H9 (cell line): ENCODE results near the gene ALPG. TPM values are rescaled to one million over a fixed set of nuclear protein-coding genes. Genes with fewer than 3 reads are reported as not detected.

Source experiments
- DNase-seq: peaks from one replicate; pipeline ENCODE4 v3.0.0-alpha.2; 2017
- H2AFZ ChIP-seq: one replicate; pipeline ENCODE4 v1.6.1; 2013; ENCODE audit warnings: mild to moderate bottlenecking, low read length, control low read depth, moderate library complexity
- H2AK5ac ChIP-seq: 2 replicates; pipeline ENCODE4 v1.6.1; 2013; ENCODE audit warnings: low read length, control low read depth, mixed read lengths; ENCODE audit not compliant: insufficient read length
- H2BK120ac ChIP-seq: one replicate; pipeline ENCODE4 v1.6.1; 2013; ENCODE audit warnings: low read depth, mild to moderate bottlenecking, low read length, control low read depth, inconsistent platforms; ENCODE audit not compliant: poor library complexity, severe bottlenecking
- H2BK12ac ChIP-seq: 2 replicates; pipeline ENCODE4 v1.6.1; 2013; ENCODE audit warnings: low read length, control low read depth, mixed read lengths, low read depth; ENCODE audit not compliant: insufficient read length
- H2BK15ac ChIP-seq: 2 replicates; pipeline ENCODE4 v1.6.1; 2013; ENCODE audit warnings: low read depth, low read length, control low read depth
- H2BK20ac ChIP-seq: one replicate; pipeline ENCODE4 v1.6.1; 2013; ENCODE audit warnings: low read depth, mild to moderate bottlenecking, low read length, control low read depth, inconsistent platforms; ENCODE audit not compliant: poor library complexity, severe bottlenecking
- H2BK5ac ChIP-seq: 2 replicates; pipeline ENCODE4 v1.6.1; 2013; ENCODE audit warnings: low read length, control low read depth, mixed read lengths; ENCODE audit not compliant: insufficient read length
- H3K14ac ChIP-seq: 2 replicates; pipeline ENCODE4 v1.6.1; 2013; ENCODE audit warnings: low read length, control low read depth; ENCODE audit not compliant: insufficient read depth
- H3K18ac ChIP-seq: 2 replicates; pipeline ENCODE4 v1.6.1; 2013; ENCODE audit warnings: low read depth, mild to moderate bottlenecking, mixed read lengths, low read length, control low read depth; ENCODE audit not compliant: insufficient read length
- H3K23ac ChIP-seq: 2 replicates; pipeline ENCODE4 v1.6.1; 2013; ENCODE audit warnings: low read length, control low read depth, mixed read lengths, low read depth; ENCODE audit not compliant: insufficient read length
- H3K23me2 ChIP-seq: 2 replicates; pipeline ENCODE4 v1.6.1; 2013; ENCODE audit warnings: low read depth, mild to moderate bottlenecking, mixed read lengths, low read length, control low read depth; ENCODE audit not compliant: insufficient read length, poor library complexity, severe bottlenecking
- H3K27ac ChIP-seq: 2 replicates; pipeline ENCODE4 v1.5.1; 2013; ENCODE audit warnings: low read length, control low read depth, mixed read lengths, low read depth; ENCODE audit not compliant: insufficient read length
- H3K27me3 ChIP-seq: 2 replicates; pipeline ENCODE4 v1.6.1; 2013; ENCODE audit warnings: low read length, control low read depth, inconsistent platforms; ENCODE audit not compliant: insufficient read depth
- H3K4ac ChIP-seq: 2 replicates; pipeline ENCODE4 v1.6.1; 2013; ENCODE audit warnings: low read depth, mild to moderate bottlenecking, control low read depth, inconsistent platforms, low read length, moderate library complexity
- H3K4me1 ChIP-seq: 2 replicates; pipeline ENCODE4 v1.6.1; 2013; ENCODE audit warnings: low read length, control low read depth, inconsistent platforms; ENCODE audit not compliant: insufficient read depth
- H3K4me2 ChIP-seq: 2 replicates; pipeline ENCODE4 v1.6.1; 2013; ENCODE audit warnings: low read length, control low read depth, mixed read lengths; ENCODE audit not compliant: insufficient read length, insufficient read depth
- H3K56ac ChIP-seq: 2 replicates; pipeline ENCODE4 v1.6.1; 2013; ENCODE audit warnings: low read depth, mild to moderate bottlenecking, mixed read lengths, low read length, control low read depth; ENCODE audit not compliant: insufficient read length
- H3K79me1 ChIP-seq: 2 replicates; pipeline ENCODE4 v1.6.1; 2013; ENCODE audit warnings: low read depth, mild to moderate bottlenecking, moderate library complexity, low read length, control low read depth, inconsistent platforms; ENCODE audit not compliant: insufficient read depth, poor library complexity, severe bottlenecking
- H3K79me2 ChIP-seq: 2 replicates; pipeline ENCODE4 v1.6.1; 2013; ENCODE audit warnings: low read length, control low read depth, inconsistent platforms; ENCODE audit not compliant: insufficient read depth
- H3K9ac ChIP-seq: 2 replicates; pipeline ENCODE4 v1.6.1; 2013; ENCODE audit warnings: low read length, control low read depth, mixed read lengths; ENCODE audit not compliant: insufficient read length; ENCODE audit errors: extremely low read depth
- H3K9me3 ChIP-seq: one replicate; pipeline ENCODE4 v1.6.1; 2013; ENCODE audit warnings: low read depth, low read length, inconsistent platforms; ENCODE audit not compliant: control insufficient read depth
- H3T11ph ChIP-seq: one replicate; pipeline ENCODE4 v1.6.1; 2013; ENCODE audit warnings: mild to moderate bottlenecking, low read length, control low read depth, inconsistent platforms
- H4K20me1 ChIP-seq: one replicate; pipeline ENCODE4 v1.6.1; 2013; ENCODE audit not compliant: control insufficient read depth, insufficient read length, insufficient read depth
- H4K5ac ChIP-seq: 2 replicates; pipeline ENCODE4 v1.6.1; 2013; ENCODE audit warnings: low read depth, mild to moderate bottlenecking, mixed read lengths, low read length, control low read depth; ENCODE audit not compliant: insufficient read length
- H4K8ac ChIP-seq: replicated peaks from 2 replicates; pipeline ENCODE4 v1.6.1; 2013; ENCODE audit warnings: low read length, control low read depth, mixed read lengths, low read depth; ENCODE audit not compliant: insufficient read length
- H4K91ac ChIP-seq: 2 replicates; pipeline ENCODE4 v1.6.1; 2013; ENCODE audit warnings: low read depth, mild to moderate bottlenecking, moderate library complexity, mixed read lengths, low read length, control low read depth; ENCODE audit not compliant: insufficient read length
- H3K27ac Mint-ChIP-seq, 3 experiments: 2 replicates in 2 of 3; 3 replicates in 1 of 3; pipeline ENCODE4 v1.8.0; 2020 to 2021; ENCODE audit warnings: mixed read lengths in 3 of 3, mild to moderate bottlenecking in 1 of 3, moderate library complexity in 1 of 3
- H3K27me3 Mint-ChIP-seq: 2 replicates; pipeline ENCODE4 v1.8.0; 2021; ENCODE audit warnings: low read depth, mild to moderate bottlenecking, moderate library complexity, mixed read lengths
- H3K36me3 Mint-ChIP-seq, 3 experiments: 2 replicates in 2 of 3; 3 replicates in 1 of 3; pipeline ENCODE4 v1.8.0; 2020 to 2021; ENCODE audit warnings: low read depth in 3 of 3, mixed read lengths in 3 of 3; ENCODE audit not compliant: insufficient read depth in 1 of 3
- H3K4me1 Mint-ChIP-seq, 2 experiments: 2 replicates each; pipeline ENCODE4 v1.8.0; 2020; ENCODE audit warnings: mixed read lengths in 2 of 2
- H3K4me3 Mint-ChIP-seq, 2 experiments: 2 replicates in 1 of 2; 3 replicates in 1 of 2; pipeline ENCODE4 v1.8.0; 2020 to 2021; ENCODE audit warnings: mild to moderate bottlenecking in 2 of 2, mixed read lengths in 2 of 2, moderate library complexity in 1 of 2
- H3K9me3 Mint-ChIP-seq, 2 experiments: 2 replicates in 1 of 2; 3 replicates in 1 of 2; pipeline ENCODE4 v1.8.0; 2020; ENCODE audit warnings: mild to moderate bottlenecking in 2 of 2, mixed read lengths in 2 of 2, moderate library complexity in 1 of 2
- WGBS: extraction: QIAGEN DNeasy Blood & Tissue Kit; methylation state at CpG from one replicate; pipeline ENCODE4 v1.1.7; 2013; ENCODE audit warnings: missing lambda C conversion rate, low lambda C conversion rate, mixed read lengths; ENCODE audit not compliant: insufficient read length; ENCODE audit errors: extremely low coverage; 5-methylcytosine and 5-hydroxymethylcytosine counted together
- total RNA-seq: library from RNA; stranded (reverse); gene quantifications from 2 replicates; pipeline ENCODE4 v1.2.1, GENCODE V29; 2021
- TF ChIP-seq, protein P1 (sequence below): fragments of 200-600 bp; sonication (generic); conservative IDR thresholded peaks from 3 replicates; pipeline ENCODE4 v1.8.0; 2021; ENCODE audit warnings: antibody characterized with exemption, mild to moderate bottlenecking

Gene ALPG
- total RNA-seq, 1 experiment from 2014 or later, result 1.3 TPM

DNA sequence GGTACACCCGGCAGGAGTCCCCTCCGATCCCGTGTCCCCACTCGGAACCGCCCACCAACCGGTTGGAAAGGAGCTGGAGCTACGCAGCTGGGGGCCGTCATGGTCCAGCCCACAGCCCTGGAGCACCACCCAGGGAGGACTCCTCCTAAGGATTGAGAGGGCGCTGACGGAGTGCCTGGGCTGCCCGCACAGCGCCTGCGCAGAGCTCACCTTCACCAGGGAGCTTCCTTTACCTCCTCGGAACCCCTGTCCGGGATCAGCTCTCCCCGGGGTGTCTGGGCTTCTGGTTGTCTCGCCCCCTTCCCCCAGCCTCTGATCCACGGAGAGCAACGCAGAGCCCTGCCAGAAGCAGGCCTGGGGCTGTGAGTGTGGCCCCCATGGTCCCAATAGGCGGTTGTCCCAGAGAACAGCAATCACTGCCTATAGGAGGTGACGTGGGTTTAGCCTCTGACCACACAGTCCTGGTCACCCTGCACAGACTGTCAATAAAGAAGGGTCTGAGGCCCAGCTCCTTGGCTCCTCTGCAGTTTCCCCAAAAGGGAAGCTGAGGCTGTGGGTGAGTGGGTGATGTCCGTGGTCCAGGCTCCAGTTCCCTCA, 14.6 kb downstream of the ALPG start:
- no peaks in the 10 kb centered on the region for H3K9me3 ChIP-seq
- DNase-seq, result peak; percentile 74
- no peak overlapping the region for H3K23ac ChIP-seq
- peaks cover 28% of the 10 kb centered on the region; the same call in 1 of the 2 replicates for H3K27me3 ChIP-seq
- Mint-ChIP-seq H3K27me3 (peaks cover 53% of the 10 kb centered on the region), H3K4me1 (peaks cover 54 to 56% of the 10 kb centered on the region in 2 experiments), H3K4me3 (peak overlapping the region; percentile 68 to 84), H3K9me3 (peaks cover 14% of the 10 kb centered on the region in 2 experiments), H3K36me3 (peaks cover 9 to 50% (median 34%) of the 10 kb centered on the region in 3 experiments), H3K27ac (no peak overlapping the region; a peak in 1 of 7 replicates)
- H4K91ac ChIP-seq, result no peak overlapping the region
- H3K9ac ChIP-seq, result no peak overlapping the region
- no peaks in the 10 kb centered on the region for H3K79me1 ChIP-seq
- no peak overlapping the region for H2BK20ac ChIP-seq
- H3K79me2 ChIP-seq, result no peaks in the 10 kb centered on the region
- H3K14ac ChIP-seq, result peak overlapping the region; percentile 88
- no peak overlapping the region for H4K8ac ChIP-seq
- peak overlapping the region; percentile 36 for H3K18ac ChIP-seq
- TF ChIP-seq, protein P1, sequence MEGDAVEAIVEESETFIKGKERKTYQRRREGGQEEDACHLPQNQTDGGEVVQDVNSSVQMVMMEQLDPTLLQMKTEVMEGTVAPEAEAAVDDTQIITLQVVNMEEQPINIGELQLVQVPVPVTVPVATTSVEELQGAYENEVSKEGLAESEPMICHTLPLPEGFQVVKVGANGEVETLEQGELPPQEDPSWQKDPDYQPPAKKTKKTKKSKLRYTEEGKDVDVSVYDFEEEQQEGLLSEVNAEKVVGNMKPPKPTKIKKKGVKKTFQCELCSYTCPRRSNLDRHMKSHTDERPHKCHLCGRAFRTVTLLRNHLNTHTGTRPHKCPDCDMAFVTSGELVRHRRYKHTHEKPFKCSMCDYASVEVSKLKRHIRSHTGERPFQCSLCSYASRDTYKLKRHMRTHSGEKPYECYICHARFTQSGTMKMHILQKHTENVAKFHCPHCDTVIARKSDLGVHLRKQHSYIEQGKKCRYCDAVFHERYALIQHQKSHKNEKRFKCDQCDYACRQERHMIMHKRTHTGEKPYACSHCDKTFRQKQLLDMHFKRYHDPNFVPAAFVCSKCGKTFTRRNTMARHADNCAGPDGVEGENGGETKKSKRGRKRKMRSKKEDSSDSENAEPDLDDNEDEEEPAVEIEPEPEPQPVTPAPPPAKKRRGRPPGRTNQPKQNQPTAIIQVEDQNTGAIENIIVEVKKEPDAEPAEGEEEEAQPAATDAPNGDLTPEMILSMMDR, result no peak
- no peak overlapping the region for H3K56ac ChIP-seq
- H2BK120ac ChIP-seq, result no peak overlapping the region
- no peak overlapping the region for H2AFZ ChIP-seq
- no peak overlapping the region for H3K4ac ChIP-seq
- H2BK15ac ChIP-seq, result no peak overlapping the region
- no peak overlapping the region for H3T11ph ChIP-seq
- H3K4me2 ChIP-seq, result peak overlapping the region; percentile 81
- H3K27ac ChIP-seq, result no peak overlapping the region
- no CpG with 5 or more reads among the region's 22 CpGs for WGBS
- H3K4me1 ChIP-seq, result peaks cover 8% of the 10 kb centered on the region; the same call in 1 of the 2 replicates
- H4K20me1 ChIP-seq, result peaks cover 3% of the 10 kb centered on the region
- no peak overlapping the region for H2BK12ac ChIP-seq
- no peak overlapping the region for H2AK5ac ChIP-seq
- H4K5ac ChIP-seq, result no peak overlapping the region
- peaks cover 23% of the 10 kb centered on the region for H3K23me2 ChIP-seq
- H2BK5ac ChIP-seq, result no peak overlapping the region
